Measurements from ENCODE around the gene KLHL6.

DNA sequence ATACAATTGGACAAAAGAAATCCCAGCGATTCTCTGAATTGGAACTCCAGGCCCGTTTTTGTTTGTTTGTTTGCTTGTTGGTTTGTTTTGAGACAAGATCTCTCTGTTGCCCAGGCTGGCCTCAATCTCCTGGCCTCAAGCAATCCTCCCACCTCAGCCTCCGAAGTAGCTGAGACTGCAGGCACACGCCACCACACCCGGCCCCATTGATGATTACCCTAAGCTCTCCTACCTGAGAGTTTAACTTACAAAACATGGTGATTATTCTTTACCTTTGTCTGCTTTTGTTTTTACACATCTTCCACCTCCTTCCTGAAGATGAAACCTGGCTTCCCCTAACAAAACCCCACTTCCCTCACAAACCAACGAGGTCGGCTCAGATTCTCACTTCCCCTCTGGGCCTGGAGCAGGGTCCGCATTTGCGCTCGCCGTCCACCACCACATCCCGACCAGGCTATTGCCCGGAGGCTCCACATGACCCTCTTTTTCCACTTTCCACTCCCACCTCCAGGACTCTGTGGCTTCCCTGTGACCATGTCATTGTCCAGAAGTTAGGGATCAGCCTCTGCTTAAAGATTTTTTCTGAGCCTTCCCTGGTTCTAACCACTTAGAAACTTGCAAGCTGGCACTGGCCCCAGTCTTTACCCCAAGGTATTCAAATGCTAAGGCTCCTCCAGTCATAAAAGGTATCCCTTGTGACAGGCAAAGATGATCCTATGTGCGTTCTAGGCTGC is 14.8 kb downstream of the KLHL6 start:
- TF ChIP-seq, protein P1, sequence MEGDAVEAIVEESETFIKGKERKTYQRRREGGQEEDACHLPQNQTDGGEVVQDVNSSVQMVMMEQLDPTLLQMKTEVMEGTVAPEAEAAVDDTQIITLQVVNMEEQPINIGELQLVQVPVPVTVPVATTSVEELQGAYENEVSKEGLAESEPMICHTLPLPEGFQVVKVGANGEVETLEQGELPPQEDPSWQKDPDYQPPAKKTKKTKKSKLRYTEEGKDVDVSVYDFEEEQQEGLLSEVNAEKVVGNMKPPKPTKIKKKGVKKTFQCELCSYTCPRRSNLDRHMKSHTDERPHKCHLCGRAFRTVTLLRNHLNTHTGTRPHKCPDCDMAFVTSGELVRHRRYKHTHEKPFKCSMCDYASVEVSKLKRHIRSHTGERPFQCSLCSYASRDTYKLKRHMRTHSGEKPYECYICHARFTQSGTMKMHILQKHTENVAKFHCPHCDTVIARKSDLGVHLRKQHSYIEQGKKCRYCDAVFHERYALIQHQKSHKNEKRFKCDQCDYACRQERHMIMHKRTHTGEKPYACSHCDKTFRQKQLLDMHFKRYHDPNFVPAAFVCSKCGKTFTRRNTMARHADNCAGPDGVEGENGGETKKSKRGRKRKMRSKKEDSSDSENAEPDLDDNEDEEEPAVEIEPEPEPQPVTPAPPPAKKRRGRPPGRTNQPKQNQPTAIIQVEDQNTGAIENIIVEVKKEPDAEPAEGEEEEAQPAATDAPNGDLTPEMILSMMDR (IDR thresholded peaks at IDR 0.05; ENCODE audit: insufficient read depth, low read length): no peak
- TF ChIP-seq POLR2AphosphoS5 (IDR thresholded peaks at IDR 0.05; ENCODE audit: low read depth): no peak
